PC-3 (cell line): Measurements from ENCODE around the gene IL1RAPL1. TPM values are rescaled to one million over a fixed set of nuclear protein-coding genes. Genes with fewer than 3 reads are reported as not detected.

ENCODE experiments used
- ATAC-seq: fragments of 200-7000 bp; cut with Tn5 transposase; 2 replicates; pipeline ENCODE4 v1.9.1; 2020; ENCODE audit warnings: mild to moderate bottlenecking, moderate library complexity
- BruUV-seq: library from RNA; stranded (reverse); fragments of 400-500 nt; replicated peaks from 2 replicates; lab custom pipeline; 2021; lab: Mats Ljungman, UMichigan
- CTCF ChIA-PET: fragments of 300-600 bp; sonication (Branson Sonifier 250); formaldehyde crosslinking; loops from one replicate; lab custom pipeline; 2022; ENCODE audit warnings: antibody characterized with exemption; lab: Charles Lee
- POLR2A ChIA-PET: fragments of 300-600 bp; sonication (Branson Sonifier 250); formaldehyde crosslinking; loops from one replicate; lab custom pipeline; 2022; ENCODE audit warnings: antibody characterized with exemption; ENCODE audit not compliant: unreplicated experiment; lab: Charles Lee
- DNase-seq: peaks from one replicate; pipeline ENCODE4 v3.0.0-alpha.2; 2015
- H2AFZ ChIP-seq: fragments of 300-600 bp; sonication (generic); 2 replicates; pipeline ENCODE4 v1.6.0; 2016; ENCODE audit warnings: antibody characterized with exemption, low read length
- H3F3A ChIP-seq: fragments of 300-600 bp; sonication (generic); one replicate; pipeline ENCODE4 v1.6.0; 2017; ENCODE audit warnings: antibody characterized with exemption, low read length, control low read depth, mild to moderate bottlenecking; ENCODE audit not compliant: unreplicated experiment
- H3K27ac ChIP-seq: fragments of 300-600 bp; sonication (generic); 2 replicates; pipeline ENCODE4 v1.5.1; 2016; ENCODE audit warnings: mild to moderate bottlenecking, low read length
- H3K27me3 ChIP-seq: fragments of 300-600 bp; sonication (generic); 2 replicates; pipeline ENCODE4 v1.6.1; 2016; ENCODE audit warnings: low read length, mixed read lengths
- H3K36me3 ChIP-seq: fragments of 300-600 bp; sonication (generic); 2 replicates; pipeline ENCODE4 v1.6.1; 2016; ENCODE audit warnings: low read depth, mixed run types, low read length, mixed read lengths
- H3K4me1 ChIP-seq: fragments of 300-600 bp; sonication (generic); 2 replicates; pipeline ENCODE4 v1.5.1; 2016; ENCODE audit warnings: low read length; ENCODE audit not compliant: insufficient read depth
- H3K4me2 ChIP-seq: fragments of 300-600 bp; sonication (generic); 2 replicates; pipeline ENCODE4 v1.6.0; 2016; ENCODE audit warnings: low read length
- H3K4me3 ChIP-seq: fragments of 300-600 bp; sonication (generic); 2 replicates; pipeline ENCODE4 v1.5.1; 2016; ENCODE audit warnings: mild to moderate bottlenecking, low read length, mixed read lengths
- H3K79me2 ChIP-seq: fragments of 300-600 bp; sonication (generic); 2 replicates; pipeline ENCODE4 v1.6.1; 2017; ENCODE audit warnings: low read length, mixed read lengths
- H3K9ac ChIP-seq: fragments of 300-600 bp; sonication (generic); 2 replicates; pipeline ENCODE4 v1.6.0; 2016; ENCODE audit warnings: mild to moderate bottlenecking, low read length
- H3K9me2 ChIP-seq: fragments of 300-600 bp; sonication (generic); replicated peaks from 2 replicates; pipeline ENCODE4 v1.6.1; 2016; ENCODE audit warnings: mixed run types, low read length, mixed read lengths
- H3K9me3 ChIP-seq: fragments of 300-600 bp; sonication (generic); 2 replicates; pipeline ENCODE4 v1.6.1; 2016; ENCODE audit warnings: low read length, mixed read lengths
- H4K20me1 ChIP-seq: fragments of 300-600 bp; sonication (generic); 2 replicates; pipeline ENCODE4 v1.6.1; 2016; ENCODE audit warnings: low read length, mixed read lengths
- EZH2 ChIP-seq: fragments of 300-600 bp; sonication (generic); IDR thresholded peaks from one replicate; pipeline ENCODE4 v1.6.1; 2017; ENCODE audit warnings: antibody characterized with exemption, mild to moderate bottlenecking, low read length; ENCODE audit not compliant: unreplicated experiment
- EZH2phosphoT487 ChIP-seq: fragments of 300-600 bp; sonication (generic); IDR thresholded peaks from 2 replicates; pipeline ENCODE4 v1.6.1; 2018; ENCODE audit warnings: mild to moderate bottlenecking, antibody characterized with exemption, low read length, borderline replicate concordance
- intact Hi-C: fragments of 100-400 bp; cut with micrococcal nuclease; formaldehyde crosslinking; loops from 2 replicates; pipeline ENCODE4 v1.9.0; 2023
- total RNA-seq: library from RNA; depleted of rRNA; stranded (reverse); fragments of >200 nt; gene quantifications from 2 replicates; pipeline ENCODE4 v1.2.3, GENCODE V29; 2014
- TF ChIP-seq, protein P1 (sequence below): fragments of 300-600 bp; sonication (generic); conservative IDR thresholded peaks from 2 replicates; pipeline ENCODE4 v1.5.1; 2017; ENCODE audit warnings: antibody characterized with exemption, low read depth, mild to moderate bottlenecking, low read length

The IL1RAPL1 gene
- total RNA-seq, 1 experiment from 2014 or later, result 0.44 TPM

DNA sequence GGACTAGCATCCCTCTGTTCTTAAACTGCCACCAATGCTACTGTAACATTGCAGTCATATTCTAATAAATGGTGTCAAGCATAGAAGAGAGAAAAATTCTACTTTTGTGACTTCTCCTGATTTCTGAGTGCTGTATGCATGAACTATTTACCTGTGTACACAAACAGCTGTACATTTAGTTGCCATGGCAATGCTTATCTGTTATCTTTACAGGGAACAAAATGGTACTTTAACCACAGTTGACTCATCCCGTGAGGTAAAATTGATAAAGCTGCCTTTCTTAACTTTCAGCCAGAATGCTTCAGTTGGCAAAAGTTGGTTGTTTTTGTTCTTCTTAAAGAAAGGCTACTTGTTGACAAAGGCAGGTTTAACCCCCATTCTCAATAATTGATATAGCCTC lies 1040.6 kb downstream of the IL1RAPL1 start:
- no TSS peak for BruUV-seq
- Histone ChIP-seq H3K4me2 (peak overlapping the region; percentile 80), H3K36me3 (no peaks in the 10 kb centered on the region), H4K20me1 (no peaks in the 10 kb centered on the region), H2AFZ (peak overlapping the region; percentile 86), H3K27ac (no peak overlapping the region), H3K9me3 (no peaks in the 10 kb centered on the region), H3K9ac (no peak overlapping the region), H3K9me2 (no peaks in the 10 kb centered on the region), H3F3A (no peaks in the 10 kb centered on the region), H3K79me2 (no peaks in the 10 kb centered on the region), H3K4me3 (peak overlapping the region; percentile 65; the same call in 1 of the 2 replicates), H3K4me1 (peaks cover 6% of the 10 kb centered on the region; the same call in 1 of the 2 replicates), H3K27me3 (no peaks in the 10 kb centered on the region)
- POLR2A ChIA-PET, result interaction anchor here (0.6 kb wide), 1 partner anchor 9 kb away, joined by 3 read pairs; no protein-coding TSS in a partner anchor
- CTCF ChIA-PET, result no interaction called here
- intact Hi-C loops, result no loop called here
- TF ChIP-seq, protein P1, sequence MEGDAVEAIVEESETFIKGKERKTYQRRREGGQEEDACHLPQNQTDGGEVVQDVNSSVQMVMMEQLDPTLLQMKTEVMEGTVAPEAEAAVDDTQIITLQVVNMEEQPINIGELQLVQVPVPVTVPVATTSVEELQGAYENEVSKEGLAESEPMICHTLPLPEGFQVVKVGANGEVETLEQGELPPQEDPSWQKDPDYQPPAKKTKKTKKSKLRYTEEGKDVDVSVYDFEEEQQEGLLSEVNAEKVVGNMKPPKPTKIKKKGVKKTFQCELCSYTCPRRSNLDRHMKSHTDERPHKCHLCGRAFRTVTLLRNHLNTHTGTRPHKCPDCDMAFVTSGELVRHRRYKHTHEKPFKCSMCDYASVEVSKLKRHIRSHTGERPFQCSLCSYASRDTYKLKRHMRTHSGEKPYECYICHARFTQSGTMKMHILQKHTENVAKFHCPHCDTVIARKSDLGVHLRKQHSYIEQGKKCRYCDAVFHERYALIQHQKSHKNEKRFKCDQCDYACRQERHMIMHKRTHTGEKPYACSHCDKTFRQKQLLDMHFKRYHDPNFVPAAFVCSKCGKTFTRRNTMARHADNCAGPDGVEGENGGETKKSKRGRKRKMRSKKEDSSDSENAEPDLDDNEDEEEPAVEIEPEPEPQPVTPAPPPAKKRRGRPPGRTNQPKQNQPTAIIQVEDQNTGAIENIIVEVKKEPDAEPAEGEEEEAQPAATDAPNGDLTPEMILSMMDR, result no peak
- TF ChIP-seq EZH2 (no peak), EZH2phosphoT487 (no peak)
- DNase-seq (peak; percentile 27), ATAC-seq (peak; percentile 15)

DNA sequence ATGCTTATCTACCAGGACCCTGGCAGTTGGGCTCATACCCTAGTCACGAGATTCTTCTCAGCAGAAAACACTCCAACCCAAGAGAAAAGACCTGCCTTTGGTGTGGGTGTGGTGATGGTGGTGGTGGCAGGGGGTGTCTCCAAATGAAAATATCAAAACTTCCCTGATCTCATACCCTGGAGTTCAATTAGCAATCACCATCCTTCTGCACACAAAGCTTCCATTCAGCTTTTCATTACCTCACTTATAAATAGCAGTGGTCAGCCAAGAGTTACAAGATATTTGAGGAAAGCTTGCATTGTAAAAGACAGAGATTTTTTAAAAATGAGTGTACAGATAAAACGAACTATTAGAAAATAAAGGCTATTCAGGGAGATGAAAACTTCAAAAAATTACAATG lies 1047.3 kb downstream of the IL1RAPL1 start:
- no peaks in the 10 kb centered on the region for H3K27me3 ChIP-seq
- no peaks in the 10 kb centered on the region for H3K36me3 ChIP-seq
- no peak overlapping the region for H3K4me3 ChIP-seq
- H3K9ac ChIP-seq, result no peak overlapping the region
- H3K9me3 ChIP-seq, result no peaks in the 10 kb centered on the region
- H3K9me2 ChIP-seq, result no peaks in the 10 kb centered on the region
- ATAC-seq, result no peak
- BruUV-seq, result no TSS peak
- no peak overlapping the region for H3K27ac ChIP-seq
- TF ChIP-seq EZH2phosphoT487 (no peak), EZH2 (no peak)
- TF ChIP-seq, protein P1, result no peak
- intact Hi-C loops, result no loop called here
- H4K20me1 ChIP-seq, result no peaks in the 10 kb centered on the region
- DNase-seq, result no peak
- H3K4me2 ChIP-seq, result no peak overlapping the region
- ChIA-PET CTCF (no interaction called here), POLR2A (no interaction called here)
- no peaks in the 10 kb centered on the region for H3K4me1 ChIP-seq
- H2AFZ ChIP-seq, result no peak overlapping the region
- H3K79me2 ChIP-seq, result no peaks in the 10 kb centered on the region
- no peaks in the 10 kb centered on the region for H3F3A ChIP-seq

DNA sequence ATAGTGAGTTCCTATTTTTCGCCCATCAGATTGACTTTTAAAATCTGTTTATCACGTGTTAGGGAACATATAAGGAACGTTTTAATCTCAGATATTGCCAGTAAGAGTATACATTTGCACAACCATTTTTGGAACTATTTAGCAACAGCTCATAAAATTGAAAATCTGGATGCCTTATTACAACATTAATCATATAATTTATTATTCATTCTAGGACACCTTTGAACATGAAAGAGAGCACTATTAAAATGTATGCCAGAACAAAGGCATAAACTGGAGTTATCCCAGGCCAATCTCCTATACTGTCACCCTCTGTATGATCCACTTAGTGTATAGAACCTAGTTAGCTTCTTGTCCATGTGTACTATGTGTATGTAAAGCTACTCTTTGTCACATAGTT lies 1049.1 kb downstream of the IL1RAPL1 start:
- no peak overlapping the region for H3K9ac ChIP-seq
- DNase-seq (no peak), ATAC-seq (no peak)
- H3F3A ChIP-seq, result no peaks in the 10 kb centered on the region
- no peaks in the 10 kb centered on the region for H3K36me3 ChIP-seq
- no TSS peak for BruUV-seq
- H3K9me3 ChIP-seq, result no peaks in the 10 kb centered on the region
- no peaks in the 10 kb centered on the region for H3K79me2 ChIP-seq
- no peak overlapping the region for H3K4me2 ChIP-seq
- no peaks in the 10 kb centered on the region for H4K20me1 ChIP-seq
- TF ChIP-seq EZH2phosphoT487 (no peak), EZH2 (no peak)
- TF ChIP-seq, protein P1, result no peak
- no peaks in the 10 kb centered on the region for H3K9me2 ChIP-seq
- ChIA-PET POLR2A (no interaction called here), CTCF (no interaction called here)
- H3K27ac ChIP-seq, result no peak overlapping the region
- no peaks in the 10 kb centered on the region for H3K27me3 ChIP-seq
- no peaks in the 10 kb centered on the region for H3K4me1 ChIP-seq
- intact Hi-C loops, result no loop called here
- no peak overlapping the region for H2AFZ ChIP-seq
- no peak overlapping the region for H3K4me3 ChIP-seq
